Colonic mucosa (tissue), 4 donors: ENCODE measurements around the gene MLST8. TPM values are rescaled to one million over a fixed set of nuclear protein-coding genes. Genes with fewer than 3 reads are reported as not detected.

ENCODE experiments used
- DNase-seq: peaks from one replicate; pipeline ENCODE4 v3.0.0-alpha.2; 2020
- H3K27ac ChIP-seq: fragments of 200-600 bp; one replicate; pipeline ENCODE4 v1.8.0; 2021
- H3K27me3 ChIP-seq: fragments of 200-600 bp; one replicate; pipeline ENCODE4 v1.8.0; 2021
- H3K36me3 ChIP-seq: fragments of 200-600 bp; one replicate; pipeline ENCODE4 v1.8.0; 2021
- H3K4me1 ChIP-seq: fragments of 200-600 bp; one replicate; pipeline ENCODE4 v1.8.0; 2021; ENCODE audit warnings: mild to moderate bottlenecking
- H3K4me3 ChIP-seq: fragments of 200-600 bp; one replicate; pipeline ENCODE4 v1.8.0; 2021
- H3K9ac ChIP-seq, 2 donors: one replicate each; pipeline ENCODE4 v1.7.0; 2013; ENCODE audit warnings: control low read depth in 2 of 2, low read depth in 2 of 2, low read length in 2 of 2
- H3K9me3 ChIP-seq: fragments of 200-600 bp; one replicate; pipeline ENCODE4 v1.8.0; 2021
- CTCF ChIP-seq: fragments of 200-600 bp; IDR thresholded peaks from one replicate; pipeline ENCODE4 v1.8.0; 2022; ENCODE audit warnings: antibody characterized with exemption, mild to moderate bottlenecking
- intact Hi-C: fragments of 100-400 bp; cut with DNase I; formaldehyde crosslinking; loops from one replicate; pipeline ENCODE4 v1.14.1; 2022
- total RNA-seq, 2 donors: library from RNA; stranded (reverse); fragmentation: NEBNext Ultra II Directional in 1 of 2; extraction: Animal tissue kit (Norgen Biotek cat#: 25700) in 1 of 2; gene quantifications; one replicate each; pipeline ENCODE4 v1.2.1, GENCODE V29; 2021
- donor health status: healthy.
- donor health status: DM: no; HTN: no; CAD: no.
- donor health status: DM: no; HTN: no; CAD: no.

The MLST8 gene
- total RNA-seq, 2 donors from 2014 or later: 26.5 to 53.5 TPM

DNA sequence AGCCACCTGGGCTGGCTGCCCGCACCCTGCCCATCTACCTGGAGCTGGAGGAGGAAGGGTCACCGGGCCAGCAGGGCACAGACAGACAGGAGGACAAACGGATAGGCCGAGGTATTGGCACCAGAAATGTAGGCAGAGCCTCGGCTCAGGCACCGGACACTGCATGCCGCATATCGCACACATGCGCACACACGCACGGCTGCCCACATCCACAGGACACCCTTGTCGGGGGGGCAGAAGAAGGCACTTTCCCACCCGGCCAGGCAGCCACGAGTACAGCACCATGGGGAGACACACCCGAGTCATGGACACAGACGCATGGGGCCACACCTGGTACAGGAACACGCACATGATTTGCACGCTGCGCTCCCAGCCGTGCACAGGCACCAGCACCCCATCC is 23.3 kb upstream of the MLST8 start:
- no peaks in the 10 kb centered on the region for H3K9me3 ChIP-seq
- DNase-seq: no peak
- H3K9ac ChIP-seq: no peak overlapping the region
- no peak for TF ChIP-seq CTCF
- no peaks in the 10 kb centered on the region for H3K36me3 ChIP-seq
- no peak overlapping the region for H3K27ac ChIP-seq
- H3K4me3 ChIP-seq: no peak overlapping the region
- intact Hi-C loops: no loop called here
- H3K27me3 ChIP-seq: no peaks in the 10 kb centered on the region
- no peaks in the 10 kb centered on the region for H3K4me1 ChIP-seq

- intact Hi-C loops: no loop called here
Measured at GRCh38 chr16:2183671-2184070, 21.6 kb upstream of the MLST8 start.

GRCh38 chr16:2184346-2184745 is 20.9 kb upstream of the MLST8 start:
- H3K27ac ChIP-seq: no peak overlapping the region
- no peaks in the 10 kb centered on the region for H3K9me3 ChIP-seq
- H3K36me3 ChIP-seq: no peaks in the 10 kb centered on the region
- no peak for TF ChIP-seq CTCF
- H3K4me1 ChIP-seq: no peaks in the 10 kb centered on the region
- H3K9ac ChIP-seq: no peak overlapping the region
- intact Hi-C loops: no loop called here
- H3K27me3 ChIP-seq: no peaks in the 10 kb centered on the region
- H3K4me3 ChIP-seq: no peak overlapping the region
- DNase-seq: no peak

More at GRCh38 chr16:2183671-2184070, 21.6 kb upstream of the MLST8 start:
- Histone ChIP-seq H3K4me1 (no peaks in the 10 kb centered on the region), H3K9ac (no peak overlapping the region), H3K27me3 (no peaks in the 10 kb centered on the region), H3K36me3 (no peaks in the 10 kb centered on the region), H3K27ac (no peak overlapping the region), H3K4me3 (no peak overlapping the region), H3K9me3 (no peaks in the 10 kb centered on the region)
- TF ChIP-seq CTCF: no peak
- DNase-seq: no peak

DNA sequence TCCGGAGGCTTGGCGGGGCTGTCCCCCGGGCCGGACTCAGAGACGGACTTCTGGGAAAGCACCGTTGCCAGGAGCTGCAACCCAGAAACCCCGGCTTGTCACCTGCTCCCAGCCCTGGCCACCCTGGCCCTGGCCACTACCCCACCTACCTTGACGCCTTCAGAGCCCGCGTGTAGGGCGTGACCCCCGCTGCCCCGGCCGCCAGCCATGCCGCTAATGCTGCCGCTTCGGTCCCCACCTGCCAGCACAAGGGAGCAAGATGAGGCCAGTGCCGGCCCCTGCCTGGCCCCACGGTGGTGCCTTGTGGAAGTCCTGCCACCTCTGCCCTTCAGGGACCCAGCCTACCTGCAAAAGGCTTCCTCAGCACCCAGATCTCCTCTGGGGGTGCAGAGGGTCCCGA is 20.3 kb upstream of the MLST8 start:
- no peak for TF ChIP-seq CTCF
- Histone ChIP-seq H3K4me3 (no peak overlapping the region), H3K9me3 (no peaks in the 10 kb centered on the region), H3K27me3 (no peaks in the 10 kb centered on the region), H3K4me1 (no peaks in the 10 kb centered on the region), H3K27ac (no peak overlapping the region), H3K9ac (no peak overlapping the region), H3K36me3 (no peaks in the 10 kb centered on the region)
- intact Hi-C loops: no loop called here
- no peak for DNase-seq

DNA sequence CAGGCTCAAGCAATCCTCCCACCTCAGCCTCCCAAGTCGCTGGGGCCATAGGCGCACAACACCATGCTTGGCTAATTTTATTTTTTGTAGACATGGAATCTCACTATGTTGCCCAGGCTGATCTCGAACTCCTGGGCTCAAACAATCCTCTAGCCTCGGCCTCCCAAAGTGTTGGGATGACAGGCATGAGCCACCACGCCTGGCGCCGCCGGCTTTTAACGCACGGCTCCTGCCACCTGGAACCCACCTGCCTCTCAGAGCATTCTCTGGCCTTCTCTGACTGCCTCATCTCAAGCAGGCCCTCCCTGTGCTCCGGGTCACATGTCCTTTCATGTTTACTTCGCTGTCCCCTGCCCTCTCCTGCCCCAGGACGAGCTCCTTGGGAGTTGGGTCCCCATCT is 19.2 kb upstream of the MLST8 start:
- H3K27ac ChIP-seq: no peak overlapping the region
- H3K4me1 ChIP-seq: no peaks in the 10 kb centered on the region
- no peak for DNase-seq
- H3K9ac ChIP-seq: no peak overlapping the region
- intact Hi-C loops: no loop called here
- H3K4me3 ChIP-seq: no peak overlapping the region
- H3K36me3 ChIP-seq: no peaks in the 10 kb centered on the region
- H3K27me3 ChIP-seq: no peaks in the 10 kb centered on the region
- no peaks in the 10 kb centered on the region for H3K9me3 ChIP-seq
- TF ChIP-seq CTCF: no peak

- Histone ChIP-seq H3K36me3 (no peaks in the 10 kb centered on the region), H3K9me3 (no peaks in the 10 kb centered on the region), H3K4me3 (no peak overlapping the region), H3K9ac (no peak overlapping the region), H3K4me1 (no peaks in the 10 kb centered on the region), H3K27ac (no peak overlapping the region), H3K27me3 (no peaks in the 10 kb centered on the region)
- DNase-seq: no peak
- intact Hi-C loops: no loop called here
- no peak for TF ChIP-seq CTCF
Measured at GRCh38 chr16:2186505-2186904, 18.7 kb upstream of the MLST8 start.
